Hypothalamus (tissue), 51 donors: ENCODE measurements around the gene TGFB1I1.
A peak's percentile ranks its signal among the peaks of the same experiment; 100 is the strongest.
"Not testable (repeated sequence)": the region's sequence is repeated elsewhere in the genome, so short reads cannot be mapped to it uniquely, and the experiment has no call there.

Source experiments
- DNase-seq, 51 donors: peaks; one replicate each; lab custom pipeline; 2025; lab: John Stamatoyannopoulos, UW

TGFB1I1 gene

GRCh38 chr16:31471875-31472708 lies at the start of gene TGFB1I1:
TSS of gene TGFB1I1 (plus strand) at chr16:31472152. CDS start at chr16:31472189, 37 bp downstream.
- DNase-seq: no peak

DNA sequence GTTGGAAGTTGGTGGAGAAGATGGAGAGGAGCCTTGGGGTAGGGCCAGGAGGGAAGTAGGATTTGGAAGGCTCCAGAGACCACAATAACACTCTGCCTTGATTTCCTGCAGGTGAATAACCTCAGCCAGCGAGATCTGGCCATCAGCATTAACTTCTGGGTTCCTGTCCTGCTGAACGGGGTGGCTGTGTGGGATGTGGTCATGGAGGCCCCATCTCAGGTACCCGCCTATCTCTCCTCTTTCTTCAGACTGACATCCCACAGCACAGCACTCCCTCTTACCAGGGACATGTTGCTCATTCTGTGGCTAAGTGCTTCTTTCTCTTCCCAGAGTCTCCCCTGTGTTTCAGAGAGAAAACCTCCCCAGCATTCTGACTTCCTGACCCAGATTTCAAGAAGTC lies 48.7 kb upstream of the TGFB1I1 start:
- no peak for DNase-seq

DNA sequence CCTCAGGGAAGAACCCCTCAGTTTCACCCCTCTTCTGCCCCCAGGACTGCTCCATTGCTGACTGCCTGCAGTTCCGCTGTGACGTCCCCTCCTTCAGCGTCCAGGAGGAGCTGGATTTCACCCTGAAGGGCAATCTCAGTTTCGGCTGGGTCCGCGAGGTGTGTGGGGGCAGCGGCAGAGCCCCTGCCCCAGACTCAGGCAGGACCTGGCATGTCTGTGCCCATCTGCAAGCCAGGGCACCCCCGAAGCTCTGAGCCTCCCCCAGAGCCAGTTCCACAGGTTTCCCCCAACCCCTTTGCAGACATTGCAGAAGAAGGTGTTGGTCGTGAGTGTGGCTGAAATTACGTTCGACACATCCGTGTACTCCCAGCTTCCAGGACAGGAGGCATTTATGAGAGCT lies 48.2 kb upstream of the TGFB1I1 start:
- no peak for DNase-seq

GRCh38 chr16:31427441-31428278 lies 44.3 kb upstream of the TGFB1I1 start:
- peak in 40 of 51 donors; percentile 9 to 71 (median 28) for DNase-seq

- DNase-seq: no peak
Observed at GRCh38 chr16:31428279-31428597, 43.7 kb upstream of the TGFB1I1 start, which contains the start of gene COX6A2. TSS of gene COX6A2 (minus strand) at chr16:31428360. CDS start at chr16:31428325, 35 bp downstream.

DNA sequence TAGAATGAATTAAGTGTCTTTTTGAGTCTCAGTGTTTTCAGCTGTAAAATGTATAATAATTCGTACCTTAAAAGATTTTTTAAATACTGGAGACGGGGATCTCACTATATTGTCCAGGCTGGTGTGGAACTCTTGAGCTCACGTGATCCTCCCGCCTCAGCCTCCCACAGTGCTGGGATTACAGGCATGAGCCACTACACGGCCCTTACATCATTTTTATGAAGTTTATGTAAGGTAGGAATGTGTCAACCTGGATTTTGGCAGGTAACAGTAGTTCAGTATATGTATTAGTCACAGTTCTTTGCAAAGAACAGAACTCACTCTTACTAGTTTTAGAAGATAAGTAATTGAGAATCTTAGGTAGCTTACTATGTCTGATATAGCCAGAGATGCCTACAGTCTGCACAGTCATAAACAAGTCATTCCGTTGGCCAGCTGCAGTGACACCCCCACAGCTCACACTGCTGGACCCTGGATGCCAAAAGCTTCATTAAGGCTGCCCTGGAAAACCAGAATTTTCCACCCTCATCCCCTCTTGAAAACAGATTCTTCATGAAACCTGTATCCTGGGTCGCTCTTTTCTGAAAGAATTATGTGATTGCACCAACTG lies 43.2 kb upstream of the TGFB1I1 start:
- peak in 1 of 51 donors; percentile 19 for DNase-seq

DNA sequence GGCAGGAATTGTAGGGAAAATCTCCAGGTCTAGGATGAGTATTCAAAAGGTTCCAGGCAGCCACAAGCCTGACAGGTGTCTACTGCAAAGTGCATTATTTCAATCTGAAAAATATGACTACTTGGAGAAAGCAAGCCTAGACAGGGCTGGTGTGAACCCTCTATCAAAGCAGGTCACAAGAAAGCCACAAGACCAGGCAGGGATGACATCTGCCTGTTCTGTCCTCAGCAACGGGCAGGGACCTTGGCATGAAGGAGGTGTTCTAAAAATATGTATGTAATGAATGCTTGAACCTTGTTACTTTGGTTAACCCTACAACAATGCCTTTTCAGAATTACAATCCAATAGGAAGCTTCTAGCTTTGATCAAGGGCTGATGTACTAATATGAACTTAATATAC lies 42.6 kb upstream of the TGFB1I1 start:
- no peak for DNase-seq

GRCh38 chr16:31429796-31430195 lies 42.2 kb upstream of the TGFB1I1 start:
- no peak for DNase-seq

- no peak for DNase-seq
Observed at GRCh38 chr16:31430380-31431052, 41.4 kb upstream of the TGFB1I1 start.

- no peak for DNase-seq
Observed at GRCh38 chr16:31435341-31436220, 36.4 kb upstream of the TGFB1I1 start.

DNA sequence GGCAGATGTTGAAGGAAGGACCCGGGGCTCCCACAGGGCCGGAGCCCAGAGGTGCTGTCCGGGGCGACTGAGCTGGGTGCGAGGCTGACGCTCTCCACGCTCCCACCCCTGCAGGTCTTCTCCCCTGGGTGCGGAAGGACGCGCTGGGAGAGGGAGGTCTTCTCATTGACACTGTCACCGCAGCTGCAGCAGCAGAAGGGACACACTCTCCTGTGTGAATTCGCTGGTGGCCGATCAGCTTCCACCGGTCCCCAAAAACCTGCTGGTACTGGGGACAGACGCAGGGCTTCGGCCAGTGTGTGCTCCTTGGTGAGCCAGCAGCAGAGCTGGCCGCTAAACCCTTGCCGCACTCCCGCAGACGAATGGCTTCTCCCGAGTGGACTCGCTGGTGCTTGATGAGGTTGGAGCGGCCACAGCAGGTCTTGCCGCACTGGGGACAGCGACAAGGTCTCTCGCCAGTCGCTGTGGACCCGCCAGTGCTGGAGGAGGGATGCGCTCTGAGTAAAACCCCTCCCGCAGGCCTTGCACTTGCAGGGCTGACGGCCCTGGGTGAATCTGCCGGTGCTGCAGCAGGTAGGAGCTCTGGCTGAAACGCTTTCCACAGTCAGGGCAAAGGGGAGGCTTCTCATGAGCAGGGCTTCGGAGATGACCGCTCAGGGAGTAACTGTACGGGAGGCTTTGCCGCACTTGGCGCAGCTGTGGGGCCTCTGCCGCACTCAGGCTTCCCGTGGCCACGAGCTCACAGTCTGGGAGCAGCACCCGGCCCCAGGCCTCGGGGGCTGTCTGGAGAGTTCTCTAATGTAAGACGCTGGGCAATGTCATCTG lies 35.5 kb upstream of the TGFB1I1 start:
- no peak for DNase-seq

DNA sequence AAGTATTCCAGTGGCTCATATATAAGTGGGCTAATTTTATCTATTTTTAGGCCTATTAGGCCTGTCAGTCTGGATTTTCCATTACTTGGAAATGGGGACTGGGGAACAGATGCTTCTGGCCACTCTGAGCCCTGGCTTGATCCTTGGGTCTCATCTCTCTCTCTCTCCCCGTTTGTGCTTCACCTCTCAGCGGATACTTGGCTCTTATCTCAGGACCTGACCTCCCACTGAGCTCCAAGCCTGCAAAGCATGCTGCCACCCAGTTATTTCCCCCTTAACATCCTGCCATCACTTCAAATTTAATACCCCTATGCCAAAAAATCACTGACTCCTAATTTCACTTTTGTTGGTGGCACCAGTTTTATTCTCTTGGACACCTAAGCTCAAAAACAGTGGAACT lies 33.5 kb upstream of the TGFB1I1 start:
- no peak for DNase-seq

DNA sequence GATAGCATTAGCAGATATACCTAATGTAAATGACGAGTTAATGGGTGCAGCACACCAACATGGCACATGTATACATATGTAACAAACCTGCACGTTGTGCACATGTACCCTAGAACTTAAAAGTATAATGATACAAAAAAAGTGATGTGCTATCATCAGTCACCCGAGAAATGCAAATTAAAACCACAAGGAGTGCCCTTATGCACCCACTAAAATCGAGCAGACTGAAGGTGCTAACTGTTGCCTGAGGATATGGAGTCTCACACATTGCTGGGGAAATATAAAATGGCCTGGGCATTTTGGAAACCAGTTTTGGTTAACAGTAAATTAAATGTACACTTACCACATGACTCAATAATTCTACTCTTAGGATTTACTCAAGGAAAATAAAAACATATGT lies 32.9 kb upstream of the TGFB1I1 start:
- DNase-seq: not testable (repeated sequence)

DNA sequence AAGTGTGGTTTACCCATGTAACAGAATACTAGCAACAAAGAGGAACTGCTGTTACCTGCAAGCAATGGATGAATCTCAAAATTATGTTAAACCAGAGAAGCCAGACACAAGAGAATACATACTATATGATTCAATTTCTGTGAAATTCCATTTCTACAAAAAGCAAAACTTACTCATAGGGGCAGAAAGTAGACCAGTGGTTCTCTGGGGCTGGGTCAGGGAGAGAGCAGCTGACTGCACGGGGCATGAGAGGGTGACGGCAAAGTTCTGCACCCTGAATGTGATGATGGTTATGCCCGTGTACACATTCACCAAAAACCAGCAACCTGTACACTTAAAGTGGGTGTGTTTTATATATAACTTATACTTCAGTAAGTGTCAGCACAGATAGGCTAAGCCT lies 32.4 kb upstream of the TGFB1I1 start:
- DNase-seq: no peak

DNA sequence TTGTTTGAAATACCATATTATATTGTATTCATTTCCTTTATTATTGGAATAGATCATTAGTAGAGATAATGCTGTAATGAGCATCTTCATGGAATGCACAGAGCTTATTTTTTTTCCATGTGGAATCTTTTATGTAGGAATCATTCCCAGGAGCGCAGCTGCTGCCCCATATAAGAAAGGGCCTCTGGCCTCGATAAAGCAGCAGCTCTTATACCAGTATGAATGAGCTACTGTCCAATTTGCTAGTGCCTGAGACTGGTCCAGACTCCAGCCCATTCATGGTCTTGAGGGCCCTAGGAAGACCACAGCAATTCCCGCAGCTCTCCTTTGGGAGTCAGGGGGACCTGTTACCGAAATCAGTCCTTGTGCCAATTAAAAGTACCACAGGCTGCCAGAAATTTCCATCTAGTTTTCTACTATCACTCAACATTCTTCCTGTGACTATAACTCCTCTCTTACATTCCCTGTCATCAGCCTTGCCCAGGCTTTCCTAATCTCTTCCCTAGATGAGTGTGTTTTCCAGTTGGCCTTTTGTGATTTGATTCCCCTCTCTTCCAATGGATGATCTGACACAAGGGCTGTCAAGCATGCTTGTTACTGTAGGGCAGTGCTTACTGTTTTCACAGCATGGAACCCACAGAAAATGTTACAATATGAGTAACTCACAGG lies 31.3 kb upstream of the TGFB1I1 start:
- DNase-seq: peak in 7 of 51 donors; percentile 7 to 33 (median 18)

- DNase-seq: no peak
Observed at GRCh38 chr16:31441956-31442355, 30.0 kb upstream of the TGFB1I1 start.

DNA sequence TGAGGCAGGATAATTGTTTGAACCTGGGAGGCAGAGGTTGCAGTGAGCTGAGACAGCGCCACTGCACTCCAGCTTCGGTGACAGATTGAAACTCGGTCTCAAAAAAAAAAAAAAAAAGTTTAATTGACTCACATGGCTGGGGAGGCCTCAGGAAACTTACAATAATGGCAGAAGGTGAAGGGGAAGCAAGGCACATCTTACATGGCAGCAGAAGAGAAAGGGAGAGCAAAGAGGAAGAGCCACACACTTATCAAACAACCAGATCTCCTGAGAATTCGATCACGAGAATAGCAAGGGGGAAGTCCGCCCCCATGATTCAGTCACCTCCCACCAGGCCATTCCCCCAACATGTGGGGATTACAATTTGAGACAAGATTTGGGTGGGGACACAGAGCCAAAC lies 26.0 kb upstream of the TGFB1I1 start:
- DNase-seq: not testable (repeated sequence)

DNA sequence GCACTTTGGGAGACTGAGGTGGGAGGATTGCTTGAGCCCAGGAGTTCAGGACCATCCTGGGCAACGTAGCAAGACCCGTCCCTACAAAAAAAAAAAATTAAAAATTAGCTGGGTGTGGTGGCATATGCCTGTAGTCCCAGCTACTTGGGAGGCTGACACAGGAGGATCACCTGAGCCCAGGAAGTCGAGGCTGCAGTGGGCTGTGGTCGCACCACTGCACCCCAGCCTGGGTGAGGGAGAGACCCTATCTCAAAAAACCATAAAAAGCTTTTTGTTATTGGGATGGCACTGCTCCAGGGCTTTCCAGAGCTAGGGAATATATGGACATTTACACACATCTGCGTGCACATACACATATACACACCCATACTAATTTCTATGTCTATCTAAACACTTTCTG lies 20.8 kb upstream of the TGFB1I1 start:
- no peak for DNase-seq
